Measurements from ENCODE around the gene PDS5B. TPM values are rescaled to one million over a fixed set of nuclear protein-coding genes. Genes with fewer than 3 reads are reported as not detected.

Gene PDS5B
- total RNA-seq, 1 experiment from 2014 or later: 95.5 TPM

- intact Hi-C loops (cut with micrococcal nuclease; ENCODE audit: unreplicated experiment): no loop called here
- Histone ChIP-seq H3K27ac (ENCODE audit: low read depth, low read length, poor library complexity, severe bottlenecking) (no peak overlapping the region), H3K27me3 (replicated peaks; ENCODE audit: insufficient read depth, low read depth, low read length, poor library complexity) (no peaks in the 10 kb centered on the region), H3K4me3 (ENCODE audit: low read depth, low read length, poor library complexity, severe bottlenecking) (no peak overlapping the region), H3K9me3 (ENCODE audit: low read depth, low read length, poor library complexity, severe bottlenecking) (peaks cover 16% of the 10 kb centered on the region), H3K4me1 (ENCODE audit: insufficient read depth, low read length, poor library complexity, severe bottlenecking) (no peaks in the 10 kb centered on the region), H3K36me3 (ENCODE audit: insufficient read depth, low read length, poor library complexity, severe bottlenecking) (no peaks in the 10 kb centered on the region)
- CTCF ChIA-PET: no interaction called here
- BruUV-seq (replicated peaks): no TSS peak
- TF ChIP-seq EZH2 (IDR thresholded peaks at IDR 0.05; ENCODE audit: borderline replicate concordance, low read depth, low read length, poor library complexity, severe bottlenecking): no peak
- no peak for DNase-seq (ENCODE audit: low spot score)
- POLR2A ChIA-PET (ENCODE audit: low non-redundant PET): no interaction called here
Measured at GRCh38 chr13:32600890-32601289, 14.6 kb downstream of the PDS5B start.

GRCh38 chr13:32609428-32609827, 23.2 kb downstream of the PDS5B start:
- ChIA-PET CTCF (no interaction called here), POLR2A (ENCODE audit: low non-redundant PET) (interaction anchor here (0.7 kb wide), 1 partner anchor 71 kb away, joined by 4 read pairs; no protein-coding TSS in a partner anchor)
- H3K36me3 ChIP-seq (ENCODE audit: insufficient read depth, low read length, poor library complexity, severe bottlenecking): peaks cover 4% of the 10 kb centered on the region
- TF ChIP-seq CTCF (conservative IDR thresholded peaks at IDR 0.05; ENCODE audit: low read depth, low read length): no peak
- no peak for TF ChIP-seq EZH2 (IDR thresholded peaks at IDR 0.05; ENCODE audit: borderline replicate concordance, low read depth, low read length, poor library complexity, severe bottlenecking)
- no peak for DNase-seq (ENCODE audit: low spot score)
- no peak overlapping the region for H3K4me3 ChIP-seq (ENCODE audit: low read depth, low read length, poor library complexity, severe bottlenecking)
- no peak overlapping the region for H3K27ac ChIP-seq (ENCODE audit: low read depth, low read length, poor library complexity, severe bottlenecking)
- H3K4me1 ChIP-seq (ENCODE audit: insufficient read depth, low read length, poor library complexity, severe bottlenecking): no peaks in the 10 kb centered on the region
- BruUV-seq (replicated peaks): no TSS peak
- peaks cover 26% of the 10 kb centered on the region for H3K9me3 ChIP-seq (ENCODE audit: low read depth, low read length, poor library complexity, severe bottlenecking)
- intact Hi-C loops (cut with micrococcal nuclease; ENCODE audit: unreplicated experiment): no loop called here
- no peaks in the 10 kb centered on the region for H3K27me3 ChIP-seq (replicated peaks; ENCODE audit: insufficient read depth, low read depth, low read length, poor library complexity)

DNA sequence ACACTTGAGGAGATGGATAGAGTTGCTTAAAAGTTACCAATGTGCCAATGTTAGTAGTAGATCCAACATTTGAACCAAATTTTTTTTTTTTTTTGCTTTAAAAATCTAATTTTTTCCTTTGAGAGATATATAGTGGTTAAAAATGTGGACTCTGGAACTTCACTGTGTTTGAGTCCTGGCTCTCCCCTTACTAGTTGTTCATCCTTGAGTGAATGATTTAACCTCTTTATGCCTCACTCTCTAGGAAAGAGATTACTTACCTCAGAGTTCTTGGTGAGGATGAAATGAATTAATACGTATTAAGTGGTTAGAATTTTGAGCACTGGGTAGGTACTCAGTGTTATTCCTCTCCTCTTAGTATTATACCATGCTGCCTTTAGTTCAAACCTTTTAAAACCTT, 24.3 kb downstream of the PDS5B start:
- no TSS peak for BruUV-seq (replicated peaks)
- Histone ChIP-seq H3K27me3 (replicated peaks; ENCODE audit: insufficient read depth, low read depth, low read length, poor library complexity) (no peaks in the 10 kb centered on the region), H3K9me3 (ENCODE audit: low read depth, low read length, poor library complexity, severe bottlenecking) (peaks cover 31% of the 10 kb centered on the region), H3K27ac (ENCODE audit: low read depth, low read length, poor library complexity, severe bottlenecking) (no peak overlapping the region), H3K4me1 (ENCODE audit: insufficient read depth, low read length, poor library complexity, severe bottlenecking) (no peaks in the 10 kb centered on the region), H3K36me3 (ENCODE audit: insufficient read depth, low read length, poor library complexity, severe bottlenecking) (peaks cover 4% of the 10 kb centered on the region), H3K4me3 (ENCODE audit: low read depth, low read length, poor library complexity, severe bottlenecking) (no peak overlapping the region)
- CTCF ChIA-PET: no interaction called here
- intact Hi-C loops (cut with micrococcal nuclease; ENCODE audit: unreplicated experiment): no loop called here
- POLR2A ChIA-PET (ENCODE audit: low non-redundant PET): no interaction called here
- no peak for DNase-seq (ENCODE audit: low spot score)
- TF ChIP-seq EZH2 (IDR thresholded peaks at IDR 0.05; ENCODE audit: borderline replicate concordance, low read depth, low read length, poor library complexity, severe bottlenecking): no peak
- no peak for TF ChIP-seq CTCF (conservative IDR thresholded peaks at IDR 0.05; ENCODE audit: low read depth, low read length)

DNA sequence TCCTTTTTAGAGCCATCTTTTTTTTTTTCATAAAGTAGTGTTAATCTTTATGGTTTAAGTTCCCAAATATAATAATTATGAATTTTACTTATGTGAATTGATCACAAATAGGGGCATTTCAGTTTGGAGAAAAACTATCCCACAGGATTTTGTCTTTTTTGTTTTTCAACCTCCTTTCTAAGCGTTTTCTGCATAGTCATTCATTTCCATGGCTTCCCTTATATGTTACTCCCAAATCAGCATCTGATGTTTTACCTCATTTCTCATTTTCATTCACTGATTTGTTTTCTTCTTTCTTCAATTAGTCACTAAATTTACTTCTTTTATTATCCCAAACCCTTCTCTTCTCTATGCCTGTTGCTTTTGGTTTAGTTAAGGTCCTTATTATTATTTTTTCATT, 24.7 kb downstream of the PDS5B start:
- DNase-seq (ENCODE audit: low spot score): no peak
- peaks cover 32% of the 10 kb centered on the region for H3K9me3 ChIP-seq (ENCODE audit: low read depth, low read length, poor library complexity, severe bottlenecking)
- H3K27me3 ChIP-seq (replicated peaks; ENCODE audit: insufficient read depth, low read depth, low read length, poor library complexity): no peaks in the 10 kb centered on the region
- TF ChIP-seq EZH2 (IDR thresholded peaks at IDR 0.05; ENCODE audit: borderline replicate concordance, low read depth, low read length, poor library complexity, severe bottlenecking) (no peak), CTCF (conservative IDR thresholded peaks at IDR 0.05; ENCODE audit: low read depth, low read length) (no peak)
- H3K27ac ChIP-seq (ENCODE audit: low read depth, low read length, poor library complexity, severe bottlenecking): no peak overlapping the region
- peaks cover 4% of the 10 kb centered on the region for H3K36me3 ChIP-seq (ENCODE audit: insufficient read depth, low read length, poor library complexity, severe bottlenecking)
- CTCF ChIA-PET: no interaction called here
- no peaks in the 10 kb centered on the region for H3K4me1 ChIP-seq (ENCODE audit: insufficient read depth, low read length, poor library complexity, severe bottlenecking)
- no peak overlapping the region for H3K4me3 ChIP-seq (ENCODE audit: low read depth, low read length, poor library complexity, severe bottlenecking)
- intact Hi-C loops (cut with micrococcal nuclease; ENCODE audit: unreplicated experiment): no loop called here
- POLR2A ChIA-PET (ENCODE audit: low non-redundant PET): no interaction called here
- BruUV-seq (replicated peaks): no TSS peak
